ENCODE data around the gene CKS2.

DNA sequence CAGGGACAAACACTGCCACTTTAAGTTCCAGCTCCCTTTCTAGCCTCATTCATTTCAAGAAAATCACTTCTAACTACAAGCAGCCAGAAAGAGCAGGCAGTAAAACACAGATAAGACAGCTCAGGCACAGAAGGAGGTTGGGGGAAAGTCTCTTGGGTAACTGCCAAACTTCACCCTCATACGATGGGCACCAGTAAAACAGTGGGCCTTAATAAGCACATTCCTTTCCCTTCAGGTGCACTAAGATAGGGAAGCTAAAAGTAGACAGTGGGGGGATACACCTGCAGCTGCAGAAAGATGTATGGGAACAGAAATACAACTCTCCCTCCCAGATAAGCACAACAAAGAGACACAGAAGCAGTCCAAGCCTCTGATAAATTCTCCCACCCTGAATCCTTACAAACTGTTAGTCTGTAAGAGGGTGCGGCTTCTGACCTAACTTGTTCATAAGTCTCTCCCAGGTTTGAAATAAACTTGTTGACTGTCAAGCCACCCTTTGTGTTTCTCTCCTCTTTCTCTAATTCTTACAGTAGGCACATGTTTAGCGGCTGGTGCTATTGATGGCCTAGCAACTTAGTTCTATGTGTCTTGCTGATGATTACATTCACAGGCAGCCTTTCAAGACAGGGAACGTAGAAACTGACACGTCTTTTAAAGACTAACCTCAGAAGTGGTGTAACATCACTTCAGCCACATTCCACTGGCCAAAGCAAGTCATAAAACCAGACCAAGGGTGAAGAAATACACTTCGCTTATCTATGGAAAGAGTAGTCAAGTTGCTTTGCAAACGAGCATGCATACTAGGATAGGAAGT, 6.8 kb upstream of the CKS2 start:
- no peak for TF ChIP-seq POLR2A (IDR thresholded peaks at IDR 0.05)
- TF ChIP-seq, protein P1, sequence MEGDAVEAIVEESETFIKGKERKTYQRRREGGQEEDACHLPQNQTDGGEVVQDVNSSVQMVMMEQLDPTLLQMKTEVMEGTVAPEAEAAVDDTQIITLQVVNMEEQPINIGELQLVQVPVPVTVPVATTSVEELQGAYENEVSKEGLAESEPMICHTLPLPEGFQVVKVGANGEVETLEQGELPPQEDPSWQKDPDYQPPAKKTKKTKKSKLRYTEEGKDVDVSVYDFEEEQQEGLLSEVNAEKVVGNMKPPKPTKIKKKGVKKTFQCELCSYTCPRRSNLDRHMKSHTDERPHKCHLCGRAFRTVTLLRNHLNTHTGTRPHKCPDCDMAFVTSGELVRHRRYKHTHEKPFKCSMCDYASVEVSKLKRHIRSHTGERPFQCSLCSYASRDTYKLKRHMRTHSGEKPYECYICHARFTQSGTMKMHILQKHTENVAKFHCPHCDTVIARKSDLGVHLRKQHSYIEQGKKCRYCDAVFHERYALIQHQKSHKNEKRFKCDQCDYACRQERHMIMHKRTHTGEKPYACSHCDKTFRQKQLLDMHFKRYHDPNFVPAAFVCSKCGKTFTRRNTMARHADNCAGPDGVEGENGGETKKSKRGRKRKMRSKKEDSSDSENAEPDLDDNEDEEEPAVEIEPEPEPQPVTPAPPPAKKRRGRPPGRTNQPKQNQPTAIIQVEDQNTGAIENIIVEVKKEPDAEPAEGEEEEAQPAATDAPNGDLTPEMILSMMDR (IDR thresholded peaks at IDR 0.05 in 4 of 5, conservative IDR thresholded peaks at IDR 0.05 in 1 of 5), result no peak
